Fibroblast of lung (primary cell): ENCODE data around the gene PRMT7.

Experiments
- CTCF ChIP-seq, 2 donors: IDR thresholded peaks in 1 of 2; conservative IDR thresholded peaks in 1 of 2; 1 replicate in 1 of 2; 2 replicates in 1 of 2; pipeline ENCODE4 v1.5.1; 2011 to 2012; ENCODE audit warnings: low read length in 2 of 2, control low read depth in 1 of 2, inconsistent platforms in 1 of 2, low read depth in 1 of 2, mild to moderate bottlenecking in 1 of 2
- EZH2 ChIP-seq: IDR thresholded peaks from 2 replicates; pipeline ENCODE4 v1.5.1; 2012; ENCODE audit warnings: low read length, control low read depth, mild to moderate bottlenecking; ENCODE audit errors: missing control alignments

GRCh38 chr16:68357521-68357922, 46.7 kb downstream of the PRMT7 start:
- no peak for TF ChIP-seq CTCF (conservative IDR thresholded peaks at IDR 0.05 in 1 of 2, IDR thresholded peaks at IDR 0.05 in 1 of 2; ENCODE audit: low read depth in 1 of 2, low read length in 2 of 2)
- no peak for TF ChIP-seq EZH2
